Hematopoietic multipotent progenitor cell (in vitro differentiated cells): Measurements from ENCODE around the gene RARRES2. TPM values are rescaled to one million over a fixed set of nuclear protein-coding genes. Genes with fewer than 3 reads are reported as not detected.
"Not testable (repeated sequence)": the region's sequence is repeated elsewhere in the genome, so short reads cannot be mapped to it uniquely, and the experiment has no call there.

Experiments
- DNase-seq, 3 donors: peaks; one replicate each; pipeline ENCODE4 v3.0.0-alpha.2; 2011 to 2015; ENCODE audit warnings: low read depth in 2 of 3, low spot score in 2 of 3
- total RNA-seq: library from RNA; depleted of rRNA; stranded (reverse); fragments of >200 nt; gene quantifications from one replicate; pipeline ENCODE4 v1.2.3, GENCODE V29; 2012

Gene RARRES2
- total RNA-seq, 1 donor: 2.4 TPM

DNA sequence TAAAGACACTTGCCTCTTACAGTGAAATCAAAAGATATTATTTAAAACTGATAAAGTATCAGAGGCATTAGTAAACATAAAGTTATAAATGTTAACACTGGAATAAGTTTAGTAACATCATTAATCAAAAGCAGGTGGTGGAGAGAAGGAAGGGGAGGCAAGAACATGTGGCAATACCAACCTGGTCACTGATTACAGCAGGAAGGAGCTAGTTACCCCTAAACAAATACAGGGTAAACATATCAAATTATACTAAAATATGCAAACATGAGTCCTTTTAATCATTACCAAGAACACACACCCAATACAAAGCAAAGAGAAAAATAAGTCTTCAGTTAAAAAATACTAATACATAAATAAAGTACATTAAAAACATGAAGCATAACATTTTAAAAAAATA is 43.5 kb downstream of the RARRES2 start:
- DNase-seq: not testable (repeated sequence)

DNA sequence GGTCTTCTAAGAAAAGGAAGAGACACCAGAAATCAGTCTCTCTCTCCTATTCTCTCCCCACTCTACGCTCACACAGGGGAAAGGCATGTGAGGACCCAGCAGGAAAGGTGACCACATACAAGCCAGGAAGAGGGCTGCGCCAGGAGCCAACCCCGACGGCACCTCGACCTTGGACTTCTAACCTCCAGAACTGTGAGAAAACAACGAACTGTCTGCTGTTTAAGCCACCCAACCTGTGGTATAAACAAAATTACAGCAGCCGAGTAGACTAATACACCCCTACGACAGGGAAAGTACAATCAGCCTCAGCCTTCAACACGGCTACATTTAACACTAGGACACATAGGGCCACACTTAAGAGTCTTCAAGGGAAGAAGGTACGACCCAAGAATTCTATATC is 44.6 kb downstream of the RARRES2 start:
- not testable (repeated sequence) for DNase-seq

DNA sequence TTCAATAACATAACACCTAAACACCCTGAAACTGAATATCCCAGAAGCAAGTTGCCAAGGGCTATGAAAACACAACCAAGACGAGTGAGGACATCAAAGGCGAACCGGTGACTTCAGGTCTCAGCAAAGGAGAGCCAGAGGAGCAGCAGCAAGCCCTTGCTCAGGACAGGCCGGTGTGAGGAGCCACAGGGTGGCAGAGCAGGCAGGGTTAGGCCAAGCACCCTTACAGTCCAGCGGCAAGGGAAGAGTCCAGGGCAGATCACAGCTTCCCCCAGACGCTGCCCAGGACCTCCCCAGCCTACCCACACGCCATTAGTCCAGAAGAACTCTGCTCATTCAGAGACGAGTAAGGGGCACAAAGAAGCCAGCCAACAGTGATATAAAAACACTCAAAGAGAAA is 45.8 kb downstream of the RARRES2 start:
- DNase-seq: not testable (repeated sequence)

DNA sequence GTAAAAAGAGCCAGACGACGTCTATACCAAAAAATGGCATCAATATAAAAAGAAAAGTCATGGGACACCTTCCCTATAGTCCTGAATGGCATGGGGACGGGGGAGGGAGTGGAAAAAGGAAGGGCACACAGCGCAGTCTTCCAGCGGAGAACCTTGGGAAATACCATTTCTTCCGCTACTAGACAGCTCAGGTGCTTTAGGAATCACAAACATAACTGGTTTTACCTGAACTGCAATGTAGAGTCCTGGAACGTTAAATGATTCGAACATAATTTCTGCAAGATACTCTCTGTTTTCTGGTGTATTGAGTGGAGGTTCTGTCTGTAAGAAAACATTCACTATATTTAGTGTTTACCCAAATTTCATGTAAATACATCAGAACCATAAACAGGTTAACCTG is 46.4 kb downstream of the RARRES2 start:
- not testable (repeated sequence) for DNase-seq

DNA sequence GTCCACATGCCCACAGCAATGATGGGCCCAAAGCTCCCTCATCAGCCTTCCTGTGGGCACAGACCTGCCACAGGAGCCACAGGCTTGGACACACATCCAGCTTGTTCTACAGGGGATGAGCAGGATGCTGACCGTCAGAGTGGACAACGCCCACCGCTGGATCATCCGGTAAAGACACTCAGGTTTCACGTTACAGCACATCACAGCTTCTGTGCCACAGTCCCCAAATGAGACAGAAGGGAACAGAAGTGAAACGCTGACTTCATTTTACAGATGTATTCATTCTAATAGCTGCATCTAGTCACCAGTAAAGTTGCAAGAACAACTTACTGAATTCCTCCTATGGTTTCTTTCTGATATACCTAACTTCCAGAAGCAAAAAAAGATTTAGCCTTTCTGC is 51.1 kb downstream of the RARRES2 start:
- DNase-seq: not testable (repeated sequence)

DNA sequence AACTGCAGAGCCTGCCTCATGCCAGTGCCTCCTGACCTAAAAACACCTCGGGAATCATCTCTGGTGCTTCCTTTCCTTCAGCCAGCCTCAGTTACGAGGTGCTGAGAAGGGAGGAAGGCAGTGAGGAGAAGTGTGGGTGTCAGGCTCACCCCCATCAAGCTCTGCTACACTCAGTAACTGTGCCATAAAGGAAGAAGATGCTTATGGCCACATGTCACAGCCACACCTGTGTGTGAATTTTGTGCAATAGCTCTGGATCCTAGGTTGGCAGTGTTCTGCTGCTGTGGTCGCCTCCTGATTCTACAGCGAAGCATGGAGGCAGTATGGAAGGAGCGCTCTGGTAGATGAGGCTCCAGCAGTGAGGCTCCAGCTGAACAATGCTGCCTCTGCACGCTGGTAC is 52.6 kb downstream of the RARRES2 start:
- not testable (repeated sequence) for DNase-seq

Other genes with a start within 250 kb of the RARRES2 start
- gene LRRC61, start 18.3 kb downstream of the RARRES2 start, total RNA-seq: 46.6 TPM
- 26.4 TPM for gene ACTR3C, start 18.1 kb downstream of the RARRES2 start, total RNA-seq
- gene REPIN1, start 27.2 kb upstream of the RARRES2 start, total RNA-seq: 163 TPM
- gene ZNF775, start 37.7 kb upstream of the RARRES2 start, total RNA-seq: 10.2 TPM
- gene GIMAP8, start 109.0 kb upstream of the RARRES2 start, total RNA-seq: 4.8 TPM
- 16.7 TPM for gene GIMAP7, start 173.2 kb upstream of the RARRES2 start, total RNA-seq
- gene GIMAP4, start 225.8 kb upstream of the RARRES2 start, total RNA-seq: 1.3 TPM